Neural cell (in vitro differentiated cells): Measurements from ENCODE around the gene SUGCT. TPM values are rescaled to one million over a fixed set of nuclear protein-coding genes. Genes with fewer than 3 reads are reported as not detected.

Experiments
- H2AFZ ChIP-seq: fragments of 200-600, 300-800 bp; sonication (generic), shearing (Covaris generic); 2 replicates; pipeline ENCODE4 v1.6.0; 2014; ENCODE audit warnings: low read depth, mild to moderate bottlenecking, antibody characterized with exemption, low read length, moderate library complexity
- H3F3A ChIP-seq: fragments of 200-600 bp; shearing (Covaris generic); 2 replicates; pipeline ENCODE4 v1.6.1; 2016; ENCODE audit warnings: mild to moderate bottlenecking, moderate library complexity, mixed read lengths, antibody characterized with exemption, low read length; ENCODE audit not compliant: insufficient read depth, poor library complexity, severe bottlenecking
- H3K27ac ChIP-seq: fragments of 200-600, 300-800 bp; sonication (generic), shearing (Covaris generic); 2 replicates; pipeline ENCODE4 v1.5.1; 2014; ENCODE audit warnings: mild to moderate bottlenecking, low read length, moderate library complexity
- H3K27me3 ChIP-seq: fragments of 300-800, 200-600 bp; sonication (generic), shearing (Covaris generic); 2 replicates; pipeline ENCODE4 v1.6.0; 2014; ENCODE audit warnings: mild to moderate bottlenecking, low read depth, low read length, moderate library complexity; ENCODE audit not compliant: insufficient read depth
- H3K36me3 ChIP-seq: fragments of 300-800, 200-600 bp; sonication (generic), shearing (Covaris generic); 2 replicates; pipeline ENCODE4 v1.5.1; 2014; ENCODE audit warnings: mild to moderate bottlenecking, antibody characterized with exemption, low read length, moderate library complexity; ENCODE audit not compliant: insufficient read depth
- H3K4me2 ChIP-seq: fragments of 300-800, 200-600 bp; sonication (generic), shearing (Covaris generic); 2 replicates; pipeline ENCODE4 v1.6.0; 2014; ENCODE audit warnings: mild to moderate bottlenecking, low read length
- H3K4me3 ChIP-seq: fragments of 300-800, 200-600 bp; sonication (generic), shearing (Covaris generic); 2 replicates; pipeline ENCODE4 v1.5.1; 2014; ENCODE audit warnings: mild to moderate bottlenecking, low read length, moderate library complexity
- H3K79me2 ChIP-seq: fragments of 200-600 bp; shearing (Covaris generic); replicated peaks from 2 replicates; pipeline ENCODE4 v1.6.0; 2014; ENCODE audit warnings: mild to moderate bottlenecking, low read length, moderate library complexity; ENCODE audit not compliant: insufficient read depth
- H3K9ac ChIP-seq: fragments of 300-800, 200-600 bp; sonication (generic), shearing (Covaris generic); 2 replicates; pipeline ENCODE4 v1.6.1; 2016; ENCODE audit warnings: mild to moderate bottlenecking, low read length, mixed read lengths
- H3K9me2 ChIP-seq: fragments of 200-600 bp; shearing (Covaris generic); 2 replicates; pipeline ENCODE4 v1.6.1; 2016; ENCODE audit warnings: mild to moderate bottlenecking, low read length, mixed read lengths; ENCODE audit not compliant: insufficient read depth
- H3K9me3 ChIP-seq: fragments of 200-600, 300-800 bp; sonication (generic), shearing (Covaris generic); 2 replicates; pipeline ENCODE4 v1.6.1; 2016; ENCODE audit warnings: mild to moderate bottlenecking, mixed run types, low read length, moderate library complexity, mixed read lengths
- H4K20me1 ChIP-seq: fragments of 200-600 bp; shearing (Covaris generic); 2 replicates; pipeline ENCODE4 v1.6.1; 2016; ENCODE audit warnings: mild to moderate bottlenecking, mixed run types; ENCODE audit not compliant: insufficient read depth
- EP300 ChIP-seq: fragments of 450-650 bp; conservative IDR thresholded peaks from 2 replicates; pipeline ENCODE4 v1.6.1; 2014; ENCODE audit warnings: antibody characterized with exemption, mild to moderate bottlenecking, moderate library complexity; ENCODE audit not compliant: poor library complexity, severe bottlenecking
- EZH2 ChIP-seq: fragments of 200-600, 300-800 bp; shearing (Covaris generic), sonication (generic); IDR thresholded peaks from 2 replicates; pipeline ENCODE4 v1.6.1; 2014; ENCODE audit warnings: antibody characterized with exemption, low read length, borderline replicate concordance, mild to moderate bottlenecking; ENCODE audit not compliant: insufficient read depth, poor library complexity, severe bottlenecking
- MXI1 ChIP-seq: fragments of 450-650 bp; conservative IDR thresholded peaks from 2 replicates; pipeline ENCODE4 v1.6.1; 2014; ENCODE audit warnings: antibody characterized with exemption, mild to moderate bottlenecking; ENCODE audit not compliant: poor library complexity, severe bottlenecking
- POLR2AphosphoS5 ChIP-seq: IDR thresholded peaks from 2 replicates; pipeline ENCODE4 v1.6.1; 2012
- RAD21 ChIP-seq: fragments of 450-650 bp; conservative IDR thresholded peaks from 2 replicates; pipeline ENCODE4 v1.6.1; 2014; ENCODE audit warnings: antibody characterized with exemption, mild to moderate bottlenecking, moderate library complexity
- SMC3 ChIP-seq: fragments of 450-650 bp; conservative IDR thresholded peaks from 2 replicates; pipeline ENCODE4 v1.6.1; 2014; ENCODE audit warnings: antibody characterized with exemption, mild to moderate bottlenecking, moderate library complexity; ENCODE audit not compliant: poor library complexity
- TAF1 ChIP-seq: IDR thresholded peaks from 2 replicates; pipeline ENCODE4 v1.6.1; 2012; ENCODE audit warnings: low read depth
- polyA plus RNA-seq: library from polyadenylated mRNA; depleted of rRNA; stranded (reverse); fragments of >200 nt; gene quantifications from 2 replicates; pipeline ENCODE4 v1.2.3, GENCODE V29; 2014
- TF ChIP-seq, protein P1 (sequence below): fragments of 450-650 bp; IDR thresholded peaks from 2 replicates; pipeline ENCODE4 v1.5.1; 2014; ENCODE audit warnings: antibody characterized with exemption, mild to moderate bottlenecking, moderate library complexity; ENCODE audit not compliant: poor library complexity, severe bottlenecking
- TF ChIP-seq, protein P2 (sequence below): IDR thresholded peaks from 2 replicates; pipeline ENCODE4 v1.6.1; 2012; ENCODE audit warnings: borderline replicate concordance

The SUGCT gene
- polyA plus RNA-seq, 1 donor from 2014 or later: not detected

- Histone ChIP-seq H4K20me1 (no peaks in the 10 kb centered on the region), H3K27ac (no peak overlapping the region), H3K4me2 (no peak overlapping the region), H3K9ac (no peak overlapping the region), H3K9me3 (no peaks in the 10 kb centered on the region), H2AFZ (no peak overlapping the region), H3K36me3 (no peaks in the 10 kb centered on the region), H3K79me2 (no peaks in the 10 kb centered on the region), H3K4me3 (no peak overlapping the region), H3K9me2 (no peaks in the 10 kb centered on the region), H3F3A (no peaks in the 10 kb centered on the region), H3K27me3 (no peaks in the 10 kb centered on the region)
- TF ChIP-seq SMC3 (no peak), POLR2AphosphoS5 (no peak), TAF1 (no peak), EZH2 (no peak), EP300 (no peak), MXI1 (no peak), RAD21 (no peak)
- TF ChIP-seq, protein P1, sequence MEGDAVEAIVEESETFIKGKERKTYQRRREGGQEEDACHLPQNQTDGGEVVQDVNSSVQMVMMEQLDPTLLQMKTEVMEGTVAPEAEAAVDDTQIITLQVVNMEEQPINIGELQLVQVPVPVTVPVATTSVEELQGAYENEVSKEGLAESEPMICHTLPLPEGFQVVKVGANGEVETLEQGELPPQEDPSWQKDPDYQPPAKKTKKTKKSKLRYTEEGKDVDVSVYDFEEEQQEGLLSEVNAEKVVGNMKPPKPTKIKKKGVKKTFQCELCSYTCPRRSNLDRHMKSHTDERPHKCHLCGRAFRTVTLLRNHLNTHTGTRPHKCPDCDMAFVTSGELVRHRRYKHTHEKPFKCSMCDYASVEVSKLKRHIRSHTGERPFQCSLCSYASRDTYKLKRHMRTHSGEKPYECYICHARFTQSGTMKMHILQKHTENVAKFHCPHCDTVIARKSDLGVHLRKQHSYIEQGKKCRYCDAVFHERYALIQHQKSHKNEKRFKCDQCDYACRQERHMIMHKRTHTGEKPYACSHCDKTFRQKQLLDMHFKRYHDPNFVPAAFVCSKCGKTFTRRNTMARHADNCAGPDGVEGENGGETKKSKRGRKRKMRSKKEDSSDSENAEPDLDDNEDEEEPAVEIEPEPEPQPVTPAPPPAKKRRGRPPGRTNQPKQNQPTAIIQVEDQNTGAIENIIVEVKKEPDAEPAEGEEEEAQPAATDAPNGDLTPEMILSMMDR: no peak
- TF ChIP-seq, protein P2, sequence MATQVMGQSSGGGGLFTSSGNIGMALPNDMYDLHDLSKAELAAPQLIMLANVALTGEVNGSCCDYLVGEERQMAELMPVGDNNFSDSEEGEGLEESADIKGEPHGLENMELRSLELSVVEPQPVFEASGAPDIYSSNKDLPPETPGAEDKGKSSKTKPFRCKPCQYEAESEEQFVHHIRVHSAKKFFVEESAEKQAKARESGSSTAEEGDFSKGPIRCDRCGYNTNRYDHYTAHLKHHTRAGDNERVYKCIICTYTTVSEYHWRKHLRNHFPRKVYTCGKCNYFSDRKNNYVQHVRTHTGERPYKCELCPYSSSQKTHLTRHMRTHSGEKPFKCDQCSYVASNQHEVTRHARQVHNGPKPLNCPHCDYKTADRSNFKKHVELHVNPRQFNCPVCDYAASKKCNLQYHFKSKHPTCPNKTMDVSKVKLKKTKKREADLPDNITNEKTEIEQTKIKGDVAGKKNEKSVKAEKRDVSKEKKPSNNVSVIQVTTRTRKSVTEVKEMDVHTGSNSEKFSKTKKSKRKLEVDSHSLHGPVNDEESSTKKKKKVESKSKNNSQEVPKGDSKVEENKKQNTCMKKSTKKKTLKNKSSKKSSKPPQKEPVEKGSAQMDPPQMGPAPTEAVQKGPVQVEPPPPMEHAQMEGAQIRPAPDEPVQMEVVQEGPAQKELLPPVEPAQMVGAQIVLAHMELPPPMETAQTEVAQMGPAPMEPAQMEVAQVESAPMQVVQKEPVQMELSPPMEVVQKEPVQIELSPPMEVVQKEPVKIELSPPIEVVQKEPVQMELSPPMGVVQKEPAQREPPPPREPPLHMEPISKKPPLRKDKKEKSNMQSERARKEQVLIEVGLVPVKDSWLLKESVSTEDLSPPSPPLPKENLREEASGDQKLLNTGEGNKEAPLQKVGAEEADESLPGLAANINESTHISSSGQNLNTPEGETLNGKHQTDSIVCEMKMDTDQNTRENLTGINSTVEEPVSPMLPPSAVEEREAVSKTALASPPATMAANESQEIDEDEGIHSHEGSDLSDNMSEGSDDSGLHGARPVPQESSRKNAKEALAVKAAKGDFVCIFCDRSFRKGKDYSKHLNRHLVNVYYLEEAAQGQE: no peak
Observed at GRCh38 chr7:40432046-40432445, 297.2 kb downstream of the SUGCT start.

DNA sequence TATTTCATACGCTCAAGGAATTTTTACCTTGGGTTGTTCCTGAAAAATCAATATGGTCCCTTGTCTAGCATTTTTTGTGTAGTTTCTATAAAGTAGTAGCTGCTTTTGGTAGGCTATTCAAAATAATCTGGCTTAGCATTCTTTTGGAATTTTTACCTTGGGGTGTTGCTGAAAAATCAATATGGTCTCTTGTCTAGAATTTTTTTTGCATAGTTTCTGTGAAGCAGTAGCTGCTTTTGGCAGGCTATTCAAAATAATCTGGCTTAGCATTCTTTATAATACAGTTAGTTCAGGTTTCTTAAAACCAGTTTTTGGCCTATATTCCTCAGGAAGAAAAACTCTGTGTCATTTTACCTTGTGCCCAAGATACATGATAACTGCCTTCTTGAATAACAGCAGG lies 301.9 kb downstream of the SUGCT start:
- Histone ChIP-seq H3K4me2 (no peak overlapping the region), H3K4me3 (no peak overlapping the region)
- no peak for TF ChIP-seq RAD21
- no peak for TF ChIP-seq MXI1
- no peak for TF ChIP-seq EZH2
- no peak for TF ChIP-seq EP300
- no peak for TF ChIP-seq TAF1
- TF ChIP-seq SMC3: no peak
- TF ChIP-seq, protein P1: no peak
- TF ChIP-seq POLR2AphosphoS5: no peak
- TF ChIP-seq, protein P2: no peak

More for the DNA sequence above, 301.9 kb downstream of the SUGCT start:
- Histone ChIP-seq H3K79me2 (no peaks in the 10 kb centered on the region), H3K27me3 (no peaks in the 10 kb centered on the region), H3K9me3 (no peaks in the 10 kb centered on the region), H3K36me3 (no peaks in the 10 kb centered on the region), H4K20me1 (no peaks in the 10 kb centered on the region), H2AFZ (no peak overlapping the region), H3K9me2 (no peaks in the 10 kb centered on the region), H3K9ac (no peak overlapping the region), H3K27ac (no peak overlapping the region), H3F3A (no peaks in the 10 kb centered on the region)
